Right hindlimb (tissue), 1 donor: ENCODE results near the gene ALG6.
"Not testable (repeated sequence)": the region's sequence is repeated elsewhere in the genome, so short reads cannot be mapped to it uniquely, and the experiment has no call there.

Source experiments
- DNase-seq: peaks from one replicate; pipeline ENCODE4 v3.0.0-alpha.2; 2018

Gene ALG6

DNA sequence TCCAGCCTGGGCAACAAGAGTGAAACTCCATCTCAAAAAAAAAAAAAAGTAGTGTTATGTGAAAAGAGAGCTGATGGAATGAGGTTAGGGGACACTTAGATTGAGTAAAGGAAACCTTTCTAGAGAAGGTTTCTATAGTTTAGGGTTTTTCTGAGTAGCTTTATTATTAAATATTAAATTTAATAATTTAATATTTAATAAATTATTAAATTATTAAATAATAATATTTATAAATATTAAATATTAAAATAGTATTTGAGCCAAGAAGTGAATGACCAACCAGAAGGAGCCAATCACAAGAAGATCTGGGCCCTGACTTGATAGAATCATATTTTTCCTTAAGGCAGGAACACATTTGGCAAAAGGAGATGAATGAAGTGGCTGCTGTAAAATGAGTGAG is 50.7 kb downstream of the ALG6 start:
- no peak for DNase-seq

- DNase-seq, result not testable (repeated sequence)
Measured at GRCh38 chr1:63420746-63421145, 53.3 kb downstream of the ALG6 start.

- DNase-seq, result no peak
Measured at GRCh38 chr1:63423649-63424048, 56.2 kb downstream of the ALG6 start.

GRCh38 chr1:63428815-63429214 is 61.4 kb downstream of the ALG6 start:
- no peak for DNase-seq

- no peak for DNase-seq
Measured at GRCh38 chr1:63429281-63429680, 61.9 kb downstream of the ALG6 start.

DNA sequence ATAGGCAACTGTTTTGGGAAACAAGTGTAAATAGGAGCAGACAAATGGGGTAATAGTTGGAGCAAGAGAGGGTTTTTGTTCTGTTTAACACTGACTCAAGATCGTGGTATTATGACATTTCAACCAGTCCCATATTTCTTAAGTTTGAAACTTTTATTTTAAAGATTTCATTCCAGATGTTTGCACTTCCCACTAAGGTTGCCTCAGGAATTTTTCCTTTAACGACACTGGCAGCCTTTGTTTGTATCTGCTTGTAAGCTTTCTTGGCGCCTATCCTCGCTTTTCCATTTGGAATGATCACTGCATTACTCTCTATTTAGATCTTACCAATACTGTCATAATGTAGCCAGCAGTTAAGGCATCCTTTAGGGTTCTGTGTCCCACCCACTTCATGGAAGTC is 67.7 kb downstream of the ALG6 start:
- peak; percentile 27 for DNase-seq

DNA sequence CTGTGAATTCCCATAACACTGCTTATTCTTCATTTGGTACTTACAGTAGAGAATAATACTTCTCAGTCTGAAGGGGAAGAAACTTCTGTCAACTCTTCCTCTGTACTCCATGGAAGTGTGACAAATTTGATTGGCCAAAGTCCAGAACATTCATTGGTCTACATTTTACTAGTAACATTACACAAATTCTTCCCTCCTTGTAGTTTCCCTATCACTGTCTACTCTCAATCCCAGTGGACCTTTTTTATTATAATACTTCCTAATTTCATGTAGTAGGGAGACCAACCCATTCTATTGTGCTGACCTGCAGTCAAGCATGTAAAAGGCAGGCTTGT is 74.7 kb downstream of the ALG6 start:
- DNase-seq, result no peak

DNA sequence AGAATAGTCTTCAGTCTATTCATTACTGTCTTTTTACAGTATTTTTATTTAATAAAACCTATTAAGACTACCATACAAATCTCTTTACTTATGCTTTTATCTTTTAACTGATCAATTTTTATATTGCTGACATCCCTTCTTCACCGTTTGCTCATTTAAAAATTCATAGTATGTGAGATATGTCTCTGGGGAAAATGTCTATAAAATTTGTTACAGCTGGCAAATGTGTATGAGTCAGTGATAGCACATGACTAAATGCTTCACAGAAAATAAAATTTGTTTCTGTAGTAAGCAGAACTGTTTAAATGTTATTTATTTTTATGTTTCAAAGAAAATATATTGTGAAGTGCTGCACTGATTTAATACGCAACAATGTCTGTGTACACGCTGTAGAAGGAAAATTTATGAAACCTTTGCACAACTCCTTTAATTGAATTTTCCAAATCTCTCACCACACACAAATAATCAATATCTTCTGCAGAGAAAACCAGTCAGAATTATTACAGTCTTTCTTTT is 81.4 kb downstream of the ALG6 start:
- DNase-seq, result no peak

- DNase-seq, result no peak
Measured at GRCh38 chr1:63450416-63450815, 83.0 kb downstream of the ALG6 start.

- DNase-seq, result no peak
Measured at GRCh38 chr1:63453232-63453631, 85.8 kb downstream of the ALG6 start.

DNA sequence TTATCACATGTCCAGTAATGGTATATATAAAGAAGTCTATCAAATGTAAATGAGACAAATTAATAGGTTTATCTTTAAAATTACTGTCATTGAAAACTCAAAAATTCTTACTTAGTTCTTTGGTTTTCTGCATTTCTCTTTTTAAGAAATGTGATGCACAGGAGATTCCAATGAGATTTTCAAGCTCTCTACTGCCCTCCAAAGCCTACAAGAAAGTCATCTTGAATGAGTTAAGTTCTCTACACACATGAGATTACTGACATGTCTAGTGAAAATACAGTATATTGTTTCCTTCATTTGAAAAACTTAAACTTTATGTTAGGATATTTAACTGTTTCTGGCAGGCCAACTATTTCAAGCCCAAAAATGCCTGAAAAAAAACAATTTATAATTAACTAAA is 86.8 kb downstream of the ALG6 start:
- DNase-seq, result no peak

DNA sequence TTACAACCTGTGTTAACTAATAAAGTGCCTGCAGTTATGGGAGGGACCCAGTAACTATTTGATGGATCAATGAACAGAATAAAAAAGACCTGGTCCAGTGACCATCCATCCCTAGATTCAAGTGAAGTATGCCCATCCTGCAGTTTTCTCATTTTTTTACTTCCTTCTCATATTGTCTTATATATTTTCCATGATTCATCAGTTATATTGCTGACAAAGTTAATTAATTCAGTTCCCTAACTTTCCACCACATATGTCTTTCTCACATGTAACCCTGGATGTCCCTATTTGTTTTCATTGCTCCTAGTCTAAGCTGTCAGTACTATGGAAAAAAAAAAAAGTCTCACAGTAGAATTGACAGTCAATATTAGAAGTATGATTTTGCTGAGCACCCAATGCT is 91.3 kb downstream of the ALG6 start:
- DNase-seq, result no peak

DNA sequence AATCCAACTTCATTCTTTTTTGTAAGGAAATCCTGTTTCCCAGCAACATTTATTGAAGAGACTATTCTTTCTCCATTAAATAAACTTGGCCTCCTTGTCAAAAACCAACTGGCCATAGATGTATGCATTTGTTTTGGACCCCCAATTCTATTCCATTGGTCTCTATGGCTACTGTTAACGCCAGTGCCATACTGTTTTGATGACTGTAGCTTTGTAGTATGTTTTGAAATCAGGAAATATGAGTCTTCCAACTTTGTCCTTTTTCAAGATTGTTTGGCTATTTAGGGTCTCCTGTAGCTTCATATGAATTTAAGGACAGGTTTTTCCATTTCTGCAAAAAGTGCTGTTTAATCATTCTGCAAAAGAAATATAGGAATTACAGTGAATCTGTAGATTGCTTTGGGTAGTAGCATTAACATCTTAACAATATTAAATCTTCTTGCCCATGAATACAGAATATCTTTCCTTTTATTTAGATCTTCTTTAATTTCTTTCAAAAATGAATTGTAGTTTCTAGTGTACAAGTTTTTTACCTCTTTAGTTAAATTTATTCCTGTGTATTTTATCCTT is 94.3 kb downstream of the ALG6 start:
- DNase-seq, result no peak

GRCh38 chr1:63463248-63463647 is 95.8 kb downstream of the ALG6 start:
- DNase-seq, result no peak

GRCh38 chr1:63466181-63466580 is 98.8 kb downstream of the ALG6 start:
- no peak for DNase-seq

- DNase-seq, result no peak
Measured at GRCh38 chr1:63466759-63467158, 99.3 kb downstream of the ALG6 start.

- not testable (repeated sequence) for DNase-seq
Measured at GRCh38 chr1:63468683-63469082, 101.3 kb downstream of the ALG6 start.

DNA sequence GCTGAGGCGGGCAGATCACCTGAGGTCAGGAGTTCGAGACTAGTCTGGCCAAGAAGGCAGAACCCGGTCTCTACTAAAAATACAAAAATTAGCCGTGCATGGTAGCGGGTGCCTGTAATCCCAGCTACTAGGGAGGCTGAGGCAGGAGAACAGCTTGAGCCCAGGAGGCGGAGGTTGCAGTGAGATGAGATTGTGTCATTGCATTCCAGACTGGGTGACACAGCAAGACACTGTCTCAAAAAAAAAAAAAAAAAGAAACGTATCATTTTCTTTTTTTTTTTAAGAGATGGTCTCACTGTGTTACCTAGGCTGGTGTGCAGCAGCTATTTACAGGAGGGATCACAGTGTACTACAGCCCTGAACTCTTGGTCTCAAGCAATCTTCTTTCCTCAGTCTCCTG is 108.3 kb downstream of the ALG6 start:
- no peak for DNase-seq

GRCh38 chr1:63480057-63480456 is 112.6 kb downstream of the ALG6 start:
- no peak for DNase-seq

DNA sequence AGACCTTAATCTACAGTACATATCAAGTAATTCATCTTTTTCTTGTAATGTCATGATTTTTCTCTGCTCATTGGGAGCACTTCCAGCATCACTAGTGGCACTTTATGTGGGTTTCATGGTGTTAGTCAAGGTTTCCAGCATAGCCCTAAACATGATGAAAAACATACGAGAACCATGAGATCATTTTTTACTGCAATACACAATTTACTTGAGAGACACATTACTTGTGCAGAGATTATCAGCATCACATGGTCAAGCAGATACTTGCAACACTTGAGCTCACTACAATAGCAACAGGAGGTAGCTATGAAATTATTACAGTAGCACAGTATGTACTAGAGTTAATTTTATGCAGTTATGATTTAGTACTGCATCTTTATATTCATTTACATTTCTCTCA is 119.2 kb downstream of the ALG6 start:
- no peak for DNase-seq

- DNase-seq, result peak; percentile 17
Measured at GRCh38 chr1:63487336-63488065, 120.1 kb downstream of the ALG6 start.
